GM18909 (cell line): ENCODE data around the gene MCF2L.
"Not testable (repeated sequence)": the region's sequence is repeated elsewhere in the genome, so short reads cannot be mapped to it uniquely, and the experiment has no call there.

Experiments used
- ATAC-seq: cut with Tn5 transposase; IDR thresholded peaks from one replicate; pipeline ENCODE4 v1.9.1; 2021; ENCODE audit warnings: mild to moderate bottlenecking; ENCODE audit not compliant: unreplicated experiment, poor library complexity

MCF2L gene

GRCh38 chr13:113074876-113075275, 105.9 kb downstream of the MCF2L start:
- ATAC-seq, result no peak

DNA sequence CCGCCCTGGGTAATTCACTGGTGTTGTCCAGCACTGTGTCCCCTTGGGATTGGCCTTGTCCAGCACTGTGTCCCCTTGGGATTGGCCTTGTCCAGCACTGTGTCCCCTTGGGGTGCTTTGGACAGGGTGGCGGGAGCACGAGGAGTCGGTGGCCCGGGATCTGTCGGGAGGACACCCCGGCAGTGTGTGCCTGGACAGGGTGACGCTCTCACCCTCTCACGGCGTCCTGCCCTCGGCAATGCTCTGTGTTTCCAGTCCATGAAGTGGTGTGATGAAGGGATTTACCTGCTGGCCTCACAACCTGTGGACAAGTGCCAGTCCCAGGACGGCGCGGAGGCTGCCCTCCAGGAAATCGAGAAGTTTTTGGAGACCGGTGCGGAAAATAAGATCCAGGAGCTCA, 106.7 kb downstream of the MCF2L start:
- no peak for ATAC-seq

DNA sequence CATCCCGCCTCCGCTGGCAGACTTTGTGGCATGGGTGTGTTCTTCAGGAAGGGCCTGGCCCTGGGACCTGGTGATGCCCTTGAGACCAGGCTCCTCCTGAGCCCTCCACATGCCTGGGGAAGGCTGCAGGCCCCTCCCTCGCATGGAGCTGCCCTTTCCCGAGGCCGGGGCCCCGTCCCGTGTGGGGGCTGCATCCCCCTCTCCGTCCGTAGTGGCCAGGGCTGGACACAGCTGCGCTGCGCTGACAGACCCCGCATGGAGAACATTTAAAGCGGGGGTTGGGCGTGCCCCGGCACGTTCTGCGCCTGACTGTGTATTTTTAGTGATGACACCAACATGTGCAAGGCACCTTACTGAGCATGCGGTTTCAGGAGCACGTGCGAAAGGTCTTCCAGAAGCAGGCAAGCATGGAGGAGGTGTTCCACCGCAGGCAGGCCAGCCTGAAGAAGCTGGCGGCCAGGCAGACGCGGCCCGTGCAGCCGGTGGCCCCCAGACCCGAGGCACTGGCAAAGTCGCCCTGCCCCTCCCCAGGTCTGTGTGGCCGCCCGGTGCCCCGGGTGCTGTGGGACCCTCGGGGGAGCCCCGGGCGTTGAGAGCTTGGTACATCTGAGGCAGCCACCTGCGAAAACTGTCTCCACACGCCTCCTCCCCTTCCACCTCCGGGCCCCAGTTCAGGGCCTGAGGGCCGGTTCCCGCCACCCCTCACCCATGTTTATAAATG, 107.8 kb downstream of the MCF2L start:
- no peak for ATAC-seq

DNA sequence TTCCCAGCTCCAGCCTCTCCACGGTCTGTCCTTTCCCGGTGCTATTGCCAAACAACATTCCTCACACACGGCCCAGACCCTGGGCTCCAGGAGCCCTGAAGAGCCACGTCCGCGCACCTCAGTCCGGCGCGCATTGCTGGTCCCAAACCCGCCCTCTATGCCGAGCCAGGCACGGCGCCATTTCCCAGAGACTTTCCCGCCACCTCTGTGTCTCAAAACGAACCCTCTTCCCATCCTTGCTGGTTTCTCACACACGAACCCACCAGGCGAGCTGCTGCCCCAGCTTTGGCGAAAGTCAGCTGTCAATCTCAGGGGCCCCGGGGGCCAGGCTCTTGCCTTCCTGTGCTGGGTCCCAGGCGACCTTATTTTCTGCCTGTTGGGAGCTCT, 108.5 kb downstream of the MCF2L start:
- ATAC-seq, result no peak

DNA sequence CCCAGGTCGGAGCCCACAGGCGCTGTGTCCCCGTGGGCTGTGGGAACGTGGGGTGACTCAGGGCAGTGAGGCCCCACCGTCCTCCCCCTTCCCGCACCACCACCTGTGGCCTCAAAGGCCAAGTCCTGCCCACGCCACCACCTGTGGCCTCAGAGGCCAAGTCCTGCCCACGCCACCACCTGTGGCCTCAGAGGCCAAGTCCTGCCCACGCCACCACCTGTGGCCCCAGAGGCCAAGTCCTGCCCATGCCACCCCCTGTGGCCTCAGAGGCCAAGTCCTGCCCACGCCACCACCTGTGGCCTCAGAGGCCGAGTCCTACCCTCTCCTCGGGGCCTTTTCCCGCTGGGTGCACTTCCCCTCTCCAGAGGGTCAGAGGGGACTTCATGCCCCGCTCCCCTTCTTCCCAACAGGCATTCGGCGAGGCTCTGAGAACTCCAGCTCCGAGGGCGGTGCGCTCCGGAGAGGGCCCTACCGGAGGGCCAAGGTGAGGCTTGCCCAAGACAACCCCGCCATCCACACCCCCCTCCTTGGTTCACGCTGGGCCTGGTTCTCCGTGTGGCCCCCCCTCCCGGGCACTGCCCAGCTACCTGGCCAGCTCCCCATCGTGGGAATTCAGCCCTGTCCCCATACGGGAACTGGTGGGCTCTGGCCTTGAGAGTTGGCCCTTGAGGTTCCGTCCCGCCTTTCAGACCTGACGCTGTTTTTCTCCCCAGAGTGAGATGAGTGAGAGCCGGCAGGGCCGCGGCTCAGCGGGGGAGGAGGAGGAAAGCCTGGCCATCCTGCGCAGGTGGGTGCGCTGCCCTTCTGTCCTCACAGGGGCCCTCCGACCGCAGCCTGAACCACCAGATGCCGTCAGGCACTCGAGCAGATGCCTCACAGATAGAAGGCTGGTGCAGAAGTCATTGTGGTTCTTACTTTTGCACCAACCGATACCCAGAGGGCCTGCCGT, 109.2 kb downstream of the MCF2L start:
- ATAC-seq, result no peak

DNA sequence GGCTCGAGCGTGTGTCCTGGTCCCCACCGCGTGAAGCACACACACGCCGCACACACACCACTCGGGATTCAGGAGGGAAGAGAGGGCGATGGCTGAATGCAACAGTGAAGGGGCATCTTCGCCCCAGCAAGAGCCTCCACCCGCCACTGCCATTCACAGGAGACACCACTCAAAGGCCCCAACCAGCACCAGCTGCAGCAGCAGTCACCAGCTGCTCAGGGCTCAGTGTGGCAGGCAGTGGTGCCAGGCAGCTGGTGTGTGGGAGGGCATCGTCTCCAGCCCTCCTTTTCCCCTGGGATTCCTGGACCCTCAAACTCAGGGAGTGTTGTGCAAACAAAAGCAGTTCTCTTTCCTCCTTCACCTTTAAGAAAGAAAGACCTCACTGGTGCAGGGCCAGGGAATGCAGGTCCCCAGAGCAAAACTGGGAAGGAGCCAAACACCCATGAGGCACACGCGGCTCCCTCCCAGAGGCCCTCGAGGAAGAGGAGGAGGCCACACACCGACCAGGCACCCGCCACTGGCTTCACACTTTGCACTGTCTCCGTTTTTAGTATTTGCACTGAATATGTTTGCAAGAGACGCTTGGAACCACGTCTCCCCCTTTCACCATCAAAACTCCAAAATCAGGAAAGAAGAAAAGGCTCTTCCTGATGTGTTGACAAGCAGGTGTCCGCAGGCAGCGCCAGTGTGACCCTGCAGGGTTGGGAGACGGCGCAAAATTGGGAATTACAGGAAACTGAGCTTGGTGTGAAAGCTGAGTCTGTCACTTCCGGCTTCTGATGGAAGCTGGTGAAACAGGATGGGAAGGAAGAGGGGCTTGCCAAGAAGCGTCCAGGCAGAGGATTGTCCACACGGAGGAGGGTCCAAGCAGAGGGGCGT, 110.1 kb downstream of the MCF2L start:
- no peak for ATAC-seq

DNA sequence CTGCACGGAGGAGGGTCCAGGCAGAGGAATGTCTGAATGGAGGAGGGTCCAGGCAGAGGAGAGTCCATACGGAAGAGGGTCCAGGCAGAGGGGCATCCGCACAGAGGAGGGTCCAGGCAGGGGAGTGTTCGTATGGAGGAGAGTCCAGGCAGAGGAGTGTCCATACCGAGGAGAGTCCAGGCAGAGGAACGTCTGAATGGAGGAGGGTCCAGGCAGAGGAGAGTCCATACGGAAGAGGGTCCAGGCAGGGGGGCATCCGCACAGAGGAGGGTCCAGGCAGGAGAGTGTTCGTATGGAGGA, 110.7 kb downstream of the MCF2L start:
- ATAC-seq, result not testable (repeated sequence)

DNA sequence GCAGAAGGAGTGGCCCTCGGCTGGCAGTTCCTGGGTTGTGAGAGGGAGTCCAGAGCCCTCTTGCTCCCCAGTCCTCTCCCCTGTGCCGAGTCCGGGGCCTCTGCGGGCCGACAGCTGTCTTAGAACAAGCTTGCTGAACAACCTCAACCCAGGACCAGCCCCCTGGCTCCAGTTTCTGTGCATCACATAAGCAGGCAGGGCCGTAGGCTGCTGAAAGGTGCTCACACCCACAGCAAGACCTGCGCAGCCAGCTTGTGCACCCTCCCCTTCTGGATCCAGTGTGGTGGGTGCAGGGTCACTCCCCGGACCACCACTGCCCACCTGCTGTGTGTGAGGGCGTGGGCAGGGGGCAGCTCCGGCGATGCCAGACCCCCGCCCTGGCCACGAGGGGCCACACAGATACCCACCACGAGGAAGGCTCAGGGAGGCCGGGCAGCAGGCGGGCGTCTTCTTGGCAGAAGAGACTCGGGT, 111.4 kb downstream of the MCF2L start:
- ATAC-seq, result no peak

DNA sequence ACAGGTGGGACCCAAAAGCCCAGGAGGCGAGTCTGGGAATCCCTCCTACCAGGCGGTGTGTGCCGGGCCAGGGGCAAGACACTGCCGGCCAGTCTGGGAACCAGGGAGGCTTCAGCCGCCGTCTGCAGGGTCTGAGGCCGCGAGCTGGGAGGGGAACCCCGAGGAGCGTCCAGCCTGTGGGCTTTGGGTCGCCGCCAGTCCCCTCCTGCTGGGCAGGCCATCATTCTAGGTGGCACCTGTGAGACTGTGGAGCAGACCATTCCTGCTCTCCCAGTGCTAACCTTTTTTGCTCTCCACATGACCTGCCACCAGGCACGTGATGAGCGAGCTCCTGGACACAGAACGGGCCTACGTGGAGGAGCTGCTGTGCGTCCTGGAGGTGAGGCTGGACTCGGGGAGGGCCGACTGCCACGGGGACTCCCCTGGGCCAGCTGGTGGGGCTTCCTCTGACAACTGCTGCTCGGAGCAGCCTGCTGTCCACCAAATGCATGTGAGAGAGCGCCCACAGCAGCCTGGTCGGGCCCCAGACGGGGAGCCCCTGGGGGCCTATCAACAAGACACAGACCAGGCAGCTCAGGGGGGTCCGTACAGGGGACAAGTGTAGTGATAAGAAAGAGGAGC, 112.0 kb downstream of the MCF2L start:
- no peak for ATAC-seq

GRCh38 chr13:113082198-113083021, 113.4 kb downstream of the MCF2L start:
- no peak for ATAC-seq

- ATAC-seq, result no peak
These were observed 114.0 kb downstream of the MCF2L start for GRCh38 chr13:113083022-113083373.

DNA sequence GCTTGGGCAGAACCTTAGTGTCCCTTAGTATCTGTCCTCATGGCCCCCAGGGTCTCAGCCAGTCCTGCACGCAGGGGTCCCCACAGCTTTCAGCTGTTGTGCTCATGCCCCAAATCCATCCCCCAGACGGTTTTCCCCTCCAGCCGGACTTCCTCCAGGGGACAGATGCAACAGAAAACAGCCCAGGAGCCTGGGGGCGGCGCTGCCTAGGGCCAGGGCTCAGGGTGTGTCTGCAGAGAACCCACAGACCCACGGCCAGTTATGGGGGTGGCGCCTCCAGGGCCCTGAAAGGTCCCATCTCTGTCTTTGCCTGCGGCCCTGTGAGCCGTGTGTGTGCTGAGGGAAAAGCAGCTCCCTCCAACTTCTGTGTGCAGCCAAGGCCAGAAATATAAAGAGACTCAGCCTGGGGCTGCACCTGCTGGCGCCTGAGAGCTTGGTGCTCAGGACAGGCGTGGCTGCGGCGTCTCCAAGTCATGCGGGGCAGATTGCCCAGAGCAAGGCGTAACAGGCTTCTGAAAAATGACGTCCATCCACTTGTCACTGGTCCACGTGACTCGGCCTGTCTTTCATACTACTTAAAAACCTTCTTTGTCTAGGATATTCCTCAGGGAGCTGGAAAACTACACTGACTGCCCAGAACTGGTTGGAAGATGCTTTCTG, 114.5 kb downstream of the MCF2L start:
- no peak for ATAC-seq

GRCh38 chr13:113084094-113084942, 115.3 kb downstream of the MCF2L start:
- no peak for ATAC-seq

DNA sequence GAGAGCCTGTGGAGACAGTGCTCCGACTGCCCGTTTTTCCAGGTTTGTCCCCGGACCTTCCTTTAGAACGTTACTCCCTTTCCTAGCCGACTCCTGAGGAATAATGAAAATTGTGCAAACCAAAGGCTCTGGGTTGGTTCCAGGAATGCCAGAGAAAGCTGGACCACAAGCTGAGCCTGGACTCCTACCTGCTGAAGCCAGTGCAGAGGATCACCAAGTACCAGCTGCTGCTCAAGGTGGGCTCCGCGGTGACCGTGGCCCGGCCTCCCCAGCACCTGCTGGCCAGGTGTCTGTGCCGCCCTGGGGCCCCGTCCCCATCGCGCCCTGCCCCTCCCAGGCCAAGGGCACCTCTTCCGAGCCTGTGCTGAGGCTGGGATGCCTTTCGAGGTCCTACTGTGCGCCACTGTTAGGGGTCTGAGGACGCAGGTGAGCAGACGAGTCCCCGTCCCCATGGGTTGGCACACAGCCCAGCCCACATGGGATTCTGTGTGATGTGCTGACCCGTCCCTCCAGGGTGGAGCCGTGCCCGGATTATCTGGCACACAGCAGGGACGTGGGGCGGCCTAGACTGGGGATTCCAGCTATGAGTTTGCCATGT, 116.0 kb downstream of the MCF2L start:
- ATAC-seq, result no peak

DNA sequence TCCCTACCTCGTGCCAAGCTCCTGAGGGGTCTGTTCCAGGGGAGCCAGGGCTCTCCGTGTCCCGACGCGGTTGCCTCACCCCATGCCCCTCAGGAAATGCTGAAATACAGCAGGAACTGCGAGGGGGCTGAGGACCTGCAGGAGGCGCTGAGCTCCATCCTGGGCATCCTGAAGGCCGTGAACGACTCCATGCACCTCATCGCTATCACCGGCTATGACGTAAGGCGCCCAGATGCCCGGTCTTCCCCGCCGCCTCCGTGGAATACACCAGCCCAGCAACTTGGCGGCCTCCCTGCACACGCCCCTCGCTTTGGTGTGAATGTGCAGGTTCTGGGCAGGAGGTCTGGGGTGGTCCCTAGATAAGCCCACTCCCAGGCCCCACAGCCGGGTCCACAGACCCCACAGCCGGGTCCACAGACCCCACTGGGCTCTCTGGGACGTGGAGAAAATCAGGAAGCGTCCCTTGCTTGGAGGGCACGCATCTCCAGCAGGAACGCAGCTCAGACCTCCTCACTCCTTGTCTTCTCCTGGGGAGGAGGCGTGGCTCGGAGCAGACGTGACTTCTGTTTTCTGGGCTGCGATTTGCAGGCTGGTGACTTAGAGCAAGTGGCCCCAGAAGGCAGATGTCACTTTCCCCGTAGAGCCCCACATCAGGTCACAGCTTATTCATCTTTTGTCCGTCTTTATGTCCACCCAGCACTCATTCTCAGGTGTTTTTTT, 117.2 kb downstream of the MCF2L start:
- ATAC-seq, result no peak

GRCh38 chr13:113086991-113087922, 118.2 kb downstream of the MCF2L start:
- no peak for ATAC-seq
